Astrocyte (in vitro differentiated cells and primary cell): ENCODE data around the gene AAGAB. TPM values are rescaled to one million over a fixed set of nuclear protein-coding genes. Genes with fewer than 3 reads are reported as not detected.

Experiments
- DNase-seq: peaks from one replicate; pipeline ENCODE4 v3.0.0-alpha.2; 2010; ENCODE audit warnings: low read depth
- FAIRE-seq: peaks from 2 replicates; lab custom pipeline; 2011; peaks lifted over from hg19 to GRCh38; lab: Jason Lieb, UNC
- H2AFZ ChIP-seq: 2 replicates; pipeline ENCODE4 v1.6.0; 2012; ENCODE audit warnings: low read depth, low read length, inconsistent platforms
- H3K27ac ChIP-seq: 2 replicates; pipeline ENCODE4 v1.5.1; 2011; ENCODE audit warnings: low read depth, low read length, inconsistent platforms
- H3K27me3 ChIP-seq: 2 replicates; pipeline ENCODE4 v1.6.0; 2011; ENCODE audit warnings: low read length, inconsistent platforms; ENCODE audit not compliant: insufficient read depth
- H3K36me3 ChIP-seq: 2 replicates; pipeline ENCODE4 v1.5.1; 2011; ENCODE audit warnings: low read length, inconsistent platforms; ENCODE audit not compliant: insufficient read depth
- H3K4me1 ChIP-seq: 2 replicates; pipeline ENCODE4 v1.5.1; 2011; ENCODE audit warnings: low read length, inconsistent platforms; ENCODE audit not compliant: insufficient read depth
- H3K4me2 ChIP-seq: 2 replicates; pipeline ENCODE4 v1.6.0; 2012; ENCODE audit warnings: low read length, inconsistent platforms
- H3K4me3 ChIP-seq: 2 replicates; pipeline ENCODE4 v1.5.1; 2011; ENCODE audit warnings: low read depth, mild to moderate bottlenecking, low read length, inconsistent platforms; ENCODE audit not compliant: insufficient read depth
- H3K79me2 ChIP-seq: 2 replicates; pipeline ENCODE4 v1.6.0; 2012; ENCODE audit warnings: mild to moderate bottlenecking, low read length, inconsistent platforms; ENCODE audit not compliant: insufficient read depth
- H3K9ac ChIP-seq: 2 replicates; pipeline ENCODE4 v1.6.0; 2012; ENCODE audit warnings: mild to moderate bottlenecking, low read length, inconsistent platforms
- H3K9me3 ChIP-seq: 2 replicates; pipeline ENCODE4 v1.5.1; 2012; ENCODE audit warnings: low read depth, mild to moderate bottlenecking, low read length, inconsistent platforms; ENCODE audit not compliant: insufficient read depth
- H4K20me1 ChIP-seq: 2 replicates; pipeline ENCODE4 v1.6.0; 2012; ENCODE audit warnings: low read length, inconsistent platforms; ENCODE audit not compliant: insufficient read depth
- H3K27ac Mint-ChIP-seq: one replicate; pipeline ENCODE4 v1.8.0; 2021; ENCODE audit warnings: mild to moderate bottlenecking, mixed read lengths; ENCODE audit not compliant: unreplicated experiment
- H3K27me3 Mint-ChIP-seq: one replicate; pipeline ENCODE4 v1.8.0; 2021; ENCODE audit warnings: low read depth, mixed read lengths; ENCODE audit not compliant: unreplicated experiment
- H3K36me3 Mint-ChIP-seq: one replicate; pipeline ENCODE4 v1.8.0; 2021; ENCODE audit warnings: low read depth, mixed read lengths; ENCODE audit not compliant: unreplicated experiment
- H3K4me1 Mint-ChIP-seq: one replicate; pipeline ENCODE4 v1.8.0; 2021; ENCODE audit warnings: low read depth, mixed read lengths; ENCODE audit not compliant: unreplicated experiment
- H3K4me3 Mint-ChIP-seq: one replicate; pipeline ENCODE4 v1.8.0; 2021; ENCODE audit warnings: mild to moderate bottlenecking, moderate library complexity, mixed read lengths; ENCODE audit not compliant: unreplicated experiment
- H3K9me3 Mint-ChIP-seq: one replicate; pipeline ENCODE4 v1.8.0; 2021; ENCODE audit warnings: mild to moderate bottlenecking, mixed read lengths; ENCODE audit not compliant: unreplicated experiment
- CTCF ChIP-seq: IDR thresholded peaks from 2 replicates; pipeline ENCODE4 v1.5.1; 2011; ENCODE audit warnings: low read depth, mild to moderate bottlenecking, inconsistent platforms, low read length, moderate library complexity; ENCODE audit not compliant: insufficient read depth
- EZH2 ChIP-seq: IDR thresholded peaks from 2 replicates; pipeline ENCODE4 v1.6.1; 2012; ENCODE audit warnings: mild to moderate bottlenecking, low read length, inconsistent platforms; ENCODE audit not compliant: insufficient read depth
- total RNA-seq: library from RNA; stranded (reverse); gene quantifications from 2 replicates; pipeline ENCODE4 v1.2.1, GENCODE V29; 2021

AAGAB gene
- total RNA-seq, 1 donor from 2014 or later = 52.2 TPM

- no peak overlapping the region for H3K27ac Mint-ChIP-seq
- H2AFZ ChIP-seq = no peak overlapping the region
- no peak overlapping the region for H3K4me3 ChIP-seq
- H3K27me3 ChIP-seq = no peaks in the 10 kb centered on the region
- H3K4me1 ChIP-seq = no peaks in the 10 kb centered on the region
- no peaks in the 10 kb centered on the region for H3K27me3 Mint-ChIP-seq
- H3K4me2 ChIP-seq = no peak overlapping the region
- H3K36me3 ChIP-seq = peaks cover 8% of the 10 kb centered on the region
- H3K9me3 ChIP-seq = no peaks in the 10 kb centered on the region
- H3K27ac ChIP-seq = no peak overlapping the region
- peaks cover 8% of the 10 kb centered on the region for H3K36me3 Mint-ChIP-seq
- no peaks in the 10 kb centered on the region for H3K79me2 ChIP-seq
- TF ChIP-seq EZH2 = no peak
- TF ChIP-seq CTCF = no peak
- H3K9me3 Mint-ChIP-seq = no peaks in the 10 kb centered on the region
- H4K20me1 ChIP-seq = no peaks in the 10 kb centered on the region
- no peak overlapping the region for H3K4me3 Mint-ChIP-seq
- no peak overlapping the region for H3K9ac ChIP-seq
- no peak for FAIRE-seq
- no peaks in the 10 kb centered on the region for H3K4me1 Mint-ChIP-seq
- DNase-seq = no peak
Measured at GRCh38 chr15:67212684-67213367, 41.6 kb downstream of the AAGAB start.

DNA sequence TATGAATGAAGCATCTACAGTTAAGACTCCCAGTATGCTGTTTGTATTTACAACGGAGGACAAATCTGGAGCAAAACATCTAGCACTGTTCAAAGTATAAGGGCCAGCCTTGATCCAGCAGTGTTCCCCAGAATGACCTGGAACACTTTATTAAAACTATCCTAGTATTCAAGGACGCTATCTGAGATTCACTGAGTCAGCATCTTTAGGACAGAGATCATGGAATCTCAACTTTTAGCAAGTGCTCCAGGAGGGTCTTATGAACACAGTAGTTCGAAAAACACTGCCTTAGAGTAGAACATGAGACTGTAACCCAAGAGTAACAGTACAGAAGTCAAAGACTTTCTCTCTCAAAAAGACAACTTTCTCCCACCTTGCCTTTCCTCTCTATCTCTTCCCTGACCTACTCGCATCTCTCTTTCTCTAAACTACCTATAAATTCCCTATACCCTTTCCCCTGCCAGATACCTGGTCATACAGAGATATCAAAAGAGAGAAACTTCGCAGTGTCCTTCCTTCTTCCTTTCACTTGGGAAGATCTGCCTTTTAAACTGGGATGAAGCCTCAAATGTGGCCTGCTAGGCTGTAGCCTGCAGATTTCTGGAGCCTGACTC lies 43.8 kb downstream of the AAGAB start:
- Mint-ChIP-seq H3K27ac (no peak overlapping the region), H3K27me3 (no peaks in the 10 kb centered on the region), H3K36me3 (peaks cover 13% of the 10 kb centered on the region), H3K4me1 (no peaks in the 10 kb centered on the region), H3K4me3 (no peak overlapping the region), H3K9me3 (no peaks in the 10 kb centered on the region)
- no peak overlapping the region for H3K4me2 ChIP-seq
- H3K36me3 ChIP-seq = peaks cover 20% of the 10 kb centered on the region
- H3K79me2 ChIP-seq = no peaks in the 10 kb centered on the region
- H3K4me1 ChIP-seq = no peaks in the 10 kb centered on the region
- H3K27ac ChIP-seq = no peak overlapping the region
- H4K20me1 ChIP-seq = no peaks in the 10 kb centered on the region
- H3K9ac ChIP-seq = no peak overlapping the region
- H3K9me3 ChIP-seq = no peaks in the 10 kb centered on the region
- no peak for TF ChIP-seq CTCF
- TF ChIP-seq EZH2 = no peak
- no peak overlapping the region for H2AFZ ChIP-seq
- no peak for DNase-seq
- H3K4me3 ChIP-seq = no peak overlapping the region
- no peaks in the 10 kb centered on the region for H3K27me3 ChIP-seq
- no peak for FAIRE-seq

DNA sequence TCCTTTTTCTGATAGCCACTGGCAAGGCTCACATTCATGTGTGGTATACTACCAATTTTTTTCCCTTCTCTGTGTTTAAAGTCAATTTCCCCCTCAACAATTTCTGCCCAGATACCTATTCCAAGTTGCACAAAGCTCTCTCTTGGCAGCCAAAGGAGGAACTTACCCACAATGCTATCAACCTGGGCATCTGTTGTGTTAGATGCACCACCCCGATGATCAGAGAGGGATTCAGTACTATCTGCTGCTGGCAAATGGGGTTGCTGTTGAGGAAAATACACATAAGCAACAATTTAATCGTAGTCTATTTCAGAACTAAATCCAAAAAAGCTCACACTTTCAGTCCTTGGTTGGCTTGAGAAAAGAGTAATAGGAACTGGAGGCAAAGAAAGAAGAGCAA lies 46.1 kb downstream of the AAGAB start:
- Mint-ChIP-seq H3K4me3 (no peak overlapping the region), H3K4me1 (no peaks in the 10 kb centered on the region), H3K36me3 (peaks cover 13% of the 10 kb centered on the region), H3K27me3 (no peaks in the 10 kb centered on the region), H3K9me3 (no peaks in the 10 kb centered on the region), H3K27ac (no peak overlapping the region)
- no peaks in the 10 kb centered on the region for H4K20me1 ChIP-seq
- H3K36me3 ChIP-seq = peaks cover 28% of the 10 kb centered on the region
- FAIRE-seq (no peak), DNase-seq (no peak)
- H3K27me3 ChIP-seq = no peaks in the 10 kb centered on the region
- no peaks in the 10 kb centered on the region for H3K4me1 ChIP-seq
- H3K27ac ChIP-seq = no peak overlapping the region
- no peaks in the 10 kb centered on the region for H3K9me3 ChIP-seq
- TF ChIP-seq EZH2 = no peak
- TF ChIP-seq CTCF = no peak
- no peaks in the 10 kb centered on the region for H3K79me2 ChIP-seq
- H3K4me2 ChIP-seq = no peak overlapping the region
- H3K9ac ChIP-seq = no peak overlapping the region
- H2AFZ ChIP-seq = no peak overlapping the region
- H3K4me3 ChIP-seq = no peak overlapping the region
